NCI-H748 (cell line): Measurements from ENCODE around the gene C14orf132.

ENCODE experiments used
- DNase-seq: peaks from one replicate; lab custom pipeline; 2025; ENCODE audit not compliant: unreplicated experiment; lab: John Stamatoyannopoulos, UW

C14orf132 gene

GRCh38 chr14:96140952-96141351 lies 101.8 kb downstream of the C14orf132 start:
- DNase-seq: no peak
